Mononuclear cell (primary cell): ENCODE measurements around the gene ZNF750. TPM values are rescaled to one million over a fixed set of nuclear protein-coding genes. Genes with fewer than 3 reads are reported as not detected.

ENCODE experiments used
- H3K27me3 ChIP-seq: 2 replicates; pipeline ENCODE4 v1.6.0; 2011; ENCODE audit warnings: low read length, control low read depth; ENCODE audit not compliant: insufficient read depth
- H3K4me1 ChIP-seq: 2 replicates; pipeline ENCODE4 v1.5.1; 2011; ENCODE audit warnings: mild to moderate bottlenecking, low read length, control low read depth; ENCODE audit not compliant: insufficient read depth
- H3K4me3 ChIP-seq: 2 replicates; pipeline ENCODE4 v1.5.1; 2011; ENCODE audit warnings: mild to moderate bottlenecking, low read length, moderate library complexity
- H3K9me3 ChIP-seq: 2 replicates; pipeline ENCODE4 v1.5.1; 2011; ENCODE audit warnings: low read depth, mild to moderate bottlenecking, control low read depth, low read length
- total RNA-seq: library from RNA; depleted of rRNA; stranded (reverse); fragments of >200 nt; gene quantifications from one replicate; pipeline ENCODE4 v1.2.3, GENCODE V29; 2012

The ZNF750 gene
- total RNA-seq, 1 donor = not detected

DNA sequence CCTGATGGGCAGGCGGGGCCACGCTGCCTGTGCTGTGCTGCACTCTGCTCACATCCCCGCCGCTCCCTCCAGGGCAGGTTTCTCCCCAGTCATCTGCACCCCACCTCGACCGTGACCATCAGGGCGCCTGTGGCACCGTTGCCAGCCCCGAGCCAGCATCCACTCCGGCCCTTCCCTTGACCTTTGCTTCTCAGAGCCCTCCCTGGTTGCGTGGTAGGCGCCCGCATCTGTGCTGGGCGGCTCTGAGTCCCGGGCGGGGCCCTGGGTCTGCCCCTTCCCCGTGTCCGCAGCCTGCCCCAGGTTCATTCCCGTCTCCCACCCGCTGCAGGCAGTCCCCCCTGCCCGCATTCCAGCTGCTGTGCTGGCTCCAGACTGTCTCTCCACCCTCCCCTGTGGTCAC is 33.2 kb downstream of the ZNF750 start:
- no peak overlapping the region for H3K4me3 ChIP-seq
- H3K9me3 ChIP-seq = no peaks in the 10 kb centered on the region
- H3K27me3 ChIP-seq = no peaks in the 10 kb centered on the region
- no peaks in the 10 kb centered on the region for H3K4me1 ChIP-seq

DNA sequence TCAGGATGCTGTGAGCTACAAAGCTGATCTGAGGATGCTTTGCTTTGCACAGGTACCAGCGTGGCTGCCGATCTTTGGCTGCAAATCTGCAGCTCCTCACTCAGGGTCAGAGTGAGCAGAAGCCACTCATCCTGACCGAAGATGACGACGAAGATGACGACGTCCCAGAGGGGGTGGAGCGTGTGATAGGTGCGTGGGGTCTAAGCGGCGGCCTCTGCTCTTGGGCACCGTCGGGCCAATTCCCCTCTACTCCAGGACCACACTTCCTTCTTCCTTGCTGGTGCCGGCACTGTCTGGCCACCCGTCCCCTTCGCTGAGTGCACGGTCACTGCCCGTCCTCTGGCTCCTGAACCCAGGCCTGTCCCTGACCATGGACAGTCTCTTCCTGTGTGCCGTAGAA is 34.0 kb downstream of the ZNF750 start:
- H3K4me3 ChIP-seq = no peak overlapping the region
- no peaks in the 10 kb centered on the region for H3K27me3 ChIP-seq
- no peaks in the 10 kb centered on the region for H3K4me1 ChIP-seq
- no peaks in the 10 kb centered on the region for H3K9me3 ChIP-seq

DNA sequence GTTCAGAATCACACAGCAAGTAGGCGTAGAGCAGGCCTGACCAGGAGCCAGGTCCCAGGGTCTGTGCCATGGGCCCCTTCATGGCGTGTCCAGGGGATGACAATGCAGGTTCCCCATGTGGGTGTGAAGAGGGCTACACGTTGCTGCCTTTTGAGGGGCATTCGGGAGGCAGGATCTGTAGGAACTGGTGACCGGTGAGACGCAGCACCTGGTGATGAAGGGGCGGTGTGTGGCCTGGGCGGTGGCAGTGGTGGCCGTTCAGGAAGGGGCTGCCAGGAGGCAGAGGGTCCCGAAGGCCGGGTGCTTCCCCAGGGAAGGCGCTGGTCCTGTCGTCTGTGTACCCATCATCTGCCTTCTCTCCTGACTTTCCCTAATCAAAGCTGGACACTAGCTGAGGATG is 34.6 kb downstream of the ZNF750 start:
- Histone ChIP-seq H3K4me1 (no peaks in the 10 kb centered on the region), H3K4me3 (no peak overlapping the region), H3K9me3 (no peaks in the 10 kb centered on the region), H3K27me3 (no peaks in the 10 kb centered on the region)

DNA sequence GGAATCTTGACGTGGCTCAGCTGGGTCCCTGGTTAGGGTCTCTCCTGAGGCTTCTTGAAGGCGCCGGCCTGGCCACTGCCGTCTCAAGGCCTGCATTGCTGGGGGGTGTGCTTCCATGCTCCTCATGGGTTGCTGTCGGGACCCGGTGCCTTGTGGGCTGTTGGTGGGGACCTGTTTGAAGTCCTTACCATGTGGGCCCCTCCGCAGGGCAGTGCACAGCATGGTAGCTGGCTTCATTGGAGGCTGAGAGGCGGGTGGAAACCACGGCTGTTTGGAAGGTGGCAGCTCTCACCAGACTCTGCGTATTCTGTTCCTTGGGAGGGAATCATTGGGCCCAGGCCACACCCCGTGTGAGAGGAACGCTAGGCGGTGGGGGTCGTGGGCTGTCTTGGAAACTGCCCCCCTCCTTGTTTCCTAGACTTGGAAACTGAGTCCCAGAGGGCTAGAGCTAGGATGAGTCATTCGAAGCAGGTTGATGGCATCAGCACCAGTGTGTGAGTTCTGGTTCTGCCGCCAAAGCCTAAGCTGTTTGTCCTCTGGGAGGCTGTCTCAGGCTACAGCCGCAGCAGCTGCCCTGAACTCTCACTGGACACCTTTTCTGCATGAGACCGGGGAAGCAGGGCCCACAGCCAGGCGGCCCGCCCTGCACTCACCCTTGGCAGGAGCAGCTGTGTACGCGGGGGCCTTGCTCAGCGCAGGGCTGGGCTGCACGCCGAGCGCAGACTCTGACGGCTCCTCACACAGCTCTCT is 35.2 kb downstream of the ZNF750 start:
- H3K4me3 ChIP-seq = no peak overlapping the region
- no peaks in the 10 kb centered on the region for H3K4me1 ChIP-seq
- no peaks in the 10 kb centered on the region for H3K9me3 ChIP-seq
- no peaks in the 10 kb centered on the region for H3K27me3 ChIP-seq

DNA sequence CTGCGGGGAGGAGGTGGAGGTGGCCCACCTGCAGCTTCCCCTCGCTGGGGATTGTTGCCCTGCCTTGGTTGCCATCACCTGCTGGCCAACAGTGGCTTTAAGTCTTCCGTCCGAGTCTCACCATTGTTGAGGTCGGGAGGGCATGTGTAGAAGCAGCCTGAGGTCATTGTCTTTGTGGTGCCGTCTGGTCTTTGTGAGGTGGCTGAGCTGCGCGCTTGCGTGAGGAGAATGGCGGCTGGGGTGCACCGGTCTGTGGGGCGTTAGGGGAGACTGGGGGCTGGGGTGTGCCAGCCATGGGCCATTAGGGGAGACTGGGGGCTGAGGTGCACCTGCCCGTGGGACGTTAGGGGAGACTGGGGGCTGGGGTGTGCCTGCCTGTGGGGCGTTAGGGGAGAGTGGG is 36.2 kb downstream of the ZNF750 start:
- Histone ChIP-seq H3K4me1 (no peaks in the 10 kb centered on the region), H3K9me3 (no peaks in the 10 kb centered on the region), H3K27me3 (no peaks in the 10 kb centered on the region), H3K4me3 (no peak overlapping the region)

DNA sequence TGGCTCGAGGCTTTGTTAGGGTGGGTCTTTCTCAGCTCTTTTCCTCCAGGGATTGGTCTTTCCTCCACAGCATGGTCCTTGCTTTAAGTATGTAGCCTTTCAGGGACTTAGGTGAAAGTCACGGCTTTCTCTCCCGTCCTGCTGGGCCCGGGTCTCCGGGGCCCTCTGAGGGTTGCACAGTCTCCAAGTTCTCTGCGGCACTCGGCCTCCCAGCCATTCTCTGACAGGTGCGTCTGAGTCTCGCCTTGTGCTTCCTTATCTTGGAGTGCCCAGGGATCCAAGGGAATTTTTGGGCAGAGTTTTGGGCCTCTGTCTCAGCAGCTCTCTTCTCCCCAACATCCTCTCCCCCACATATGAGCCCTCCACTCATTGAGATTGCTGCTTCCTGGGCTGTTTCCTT is 36.6 kb downstream of the ZNF750 start:
- Histone ChIP-seq H3K4me3 (no peak overlapping the region), H3K4me1 (no peaks in the 10 kb centered on the region), H3K9me3 (no peaks in the 10 kb centered on the region), H3K27me3 (no peaks in the 10 kb centered on the region)

DNA sequence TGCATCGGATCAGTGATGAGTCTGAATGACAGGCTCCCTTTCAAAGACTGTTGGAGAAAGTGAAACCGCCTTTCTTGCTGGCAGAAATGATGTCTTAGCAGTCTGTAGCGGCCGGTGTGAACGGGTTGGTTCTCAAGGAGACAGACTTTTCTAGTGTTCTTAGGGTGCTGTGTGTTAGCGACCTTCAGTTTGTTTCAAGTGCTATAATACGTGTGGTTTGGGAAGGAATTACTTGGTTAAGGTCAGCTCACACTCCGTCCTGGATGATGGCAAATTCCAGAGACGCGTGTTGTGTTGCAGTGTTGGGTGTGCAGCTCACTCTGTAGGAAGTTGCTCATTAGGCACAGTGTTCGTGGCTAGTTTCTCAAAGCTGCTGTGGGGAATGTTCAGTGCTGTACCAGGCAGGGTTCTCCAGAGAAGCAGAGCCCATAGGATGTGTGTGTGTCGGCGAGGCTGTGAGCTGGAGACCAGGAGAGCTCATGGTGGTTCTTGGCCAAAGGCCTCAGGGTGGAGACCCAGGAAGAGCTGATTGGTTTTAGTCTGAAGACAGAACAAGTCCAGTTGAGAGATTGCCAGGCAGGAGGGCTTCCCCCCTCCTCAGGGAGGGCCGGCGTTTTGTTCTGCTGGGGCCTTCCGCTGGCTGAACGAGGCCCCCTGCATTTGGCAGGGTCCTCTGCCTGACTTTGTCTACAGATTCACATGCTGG is 37.6 kb downstream of the ZNF750 start:
- no peaks in the 10 kb centered on the region for H3K4me1 ChIP-seq
- H3K4me3 ChIP-seq = no peak overlapping the region
- H3K9me3 ChIP-seq = no peaks in the 10 kb centered on the region
- H3K27me3 ChIP-seq = no peaks in the 10 kb centered on the region

DNA sequence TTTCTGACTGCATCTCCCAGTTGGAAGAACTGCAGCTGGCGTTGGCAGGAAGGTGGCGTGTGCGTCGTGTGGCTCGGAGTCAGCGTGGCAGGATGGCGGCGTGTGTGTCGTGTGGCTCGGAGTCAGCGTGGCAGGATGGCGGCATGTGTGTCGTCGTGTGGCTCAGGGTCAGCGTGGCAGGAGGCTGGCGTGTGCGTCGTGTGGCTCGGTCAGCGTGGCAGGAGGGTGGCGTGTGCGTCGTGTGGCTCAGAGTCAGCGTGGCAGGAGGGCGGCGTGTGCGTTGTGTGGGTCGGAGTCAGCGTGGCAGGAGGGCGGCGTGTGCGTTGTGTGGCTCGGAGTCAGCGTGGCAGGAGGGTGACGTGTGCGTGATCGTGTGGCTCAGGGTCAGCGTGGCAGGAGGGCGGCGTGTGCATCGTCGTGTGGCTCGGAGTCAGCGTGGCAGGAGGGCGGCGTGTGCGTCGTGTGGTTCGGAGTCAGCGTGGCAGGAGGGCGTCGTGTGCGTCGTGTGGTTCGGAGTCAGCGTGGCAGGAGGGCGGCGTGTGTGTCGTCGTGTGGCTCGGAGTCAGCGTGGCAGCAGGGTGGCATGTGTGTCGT is 38.3 kb downstream of the ZNF750 start:
- H3K4me3 ChIP-seq = no peak overlapping the region
- no peaks in the 10 kb centered on the region for H3K9me3 ChIP-seq
- H3K4me1 ChIP-seq = no peaks in the 10 kb centered on the region
- no peaks in the 10 kb centered on the region for H3K27me3 ChIP-seq

DNA sequence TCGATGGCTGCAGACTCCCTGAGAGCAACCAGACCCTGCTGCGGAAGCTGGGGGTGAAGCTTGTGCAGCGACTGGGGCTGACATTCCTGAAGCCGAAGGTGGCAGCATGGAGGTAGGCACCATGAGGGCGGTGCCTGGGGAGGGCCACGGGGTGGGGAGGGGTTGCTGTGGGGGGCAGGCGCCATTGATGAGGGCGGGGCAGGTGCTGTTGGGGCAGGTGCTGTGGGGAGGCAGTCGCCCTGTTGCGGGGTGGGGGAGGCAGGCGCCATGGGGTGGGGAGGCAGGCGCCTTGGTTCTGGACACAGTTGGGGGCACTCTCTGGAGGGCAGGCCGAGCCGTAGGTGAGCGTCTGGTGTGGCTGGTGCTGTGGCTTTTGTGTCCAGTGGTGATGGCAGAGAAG is 38.9 kb downstream of the ZNF750 start:
- Histone ChIP-seq H3K4me3 (no peak overlapping the region), H3K9me3 (no peaks in the 10 kb centered on the region), H3K27me3 (no peaks in the 10 kb centered on the region), H3K4me1 (no peaks in the 10 kb centered on the region)

DNA sequence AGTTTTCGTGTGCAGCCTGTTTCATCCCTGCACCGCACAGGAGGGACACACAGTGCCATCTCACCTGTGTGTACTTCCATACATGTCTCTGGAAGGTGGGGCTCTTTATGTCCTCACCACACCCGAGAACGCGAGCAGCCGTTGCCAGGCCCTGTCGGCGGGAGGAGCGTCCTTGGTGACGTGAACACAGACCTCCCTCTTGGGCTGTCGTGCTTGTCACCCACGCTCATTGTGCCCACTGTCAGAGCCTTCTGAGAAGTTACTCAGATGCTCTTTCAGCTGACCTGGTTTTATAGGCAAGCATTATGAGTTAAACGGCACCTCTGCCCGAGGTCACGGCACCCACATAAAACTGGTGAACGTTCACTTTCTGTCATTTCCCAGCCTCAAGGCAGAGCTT is 40.2 kb downstream of the ZNF750 start:
- no peaks in the 10 kb centered on the region for H3K9me3 ChIP-seq
- H3K4me3 ChIP-seq = no peak overlapping the region
- H3K27me3 ChIP-seq = no peaks in the 10 kb centered on the region
- H3K4me1 ChIP-seq = no peaks in the 10 kb centered on the region

DNA sequence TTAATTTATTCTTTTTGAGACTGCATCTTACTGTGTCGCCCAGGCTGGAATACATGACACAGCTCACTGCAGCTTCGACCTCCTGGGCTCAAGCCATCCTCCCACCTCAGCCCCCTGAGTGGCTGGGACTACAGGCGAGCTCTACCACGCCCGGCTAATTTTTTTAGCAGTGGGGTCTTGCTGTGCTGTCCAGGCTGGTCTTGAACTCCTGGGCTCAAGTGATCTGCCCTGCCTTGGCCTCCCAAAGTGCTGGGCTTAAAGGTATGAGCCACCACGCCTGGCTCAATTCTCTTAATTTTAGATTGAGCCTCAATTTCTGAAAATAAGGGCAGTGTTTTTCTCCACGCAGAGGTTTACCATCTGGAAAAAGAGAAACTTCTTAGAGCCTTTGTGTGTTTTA is 41.1 kb downstream of the ZNF750 start:
- no peaks in the 10 kb centered on the region for H3K9me3 ChIP-seq
- H3K27me3 ChIP-seq = no peaks in the 10 kb centered on the region
- no peaks in the 10 kb centered on the region for H3K4me1 ChIP-seq
- H3K4me3 ChIP-seq = no peak overlapping the region

DNA sequence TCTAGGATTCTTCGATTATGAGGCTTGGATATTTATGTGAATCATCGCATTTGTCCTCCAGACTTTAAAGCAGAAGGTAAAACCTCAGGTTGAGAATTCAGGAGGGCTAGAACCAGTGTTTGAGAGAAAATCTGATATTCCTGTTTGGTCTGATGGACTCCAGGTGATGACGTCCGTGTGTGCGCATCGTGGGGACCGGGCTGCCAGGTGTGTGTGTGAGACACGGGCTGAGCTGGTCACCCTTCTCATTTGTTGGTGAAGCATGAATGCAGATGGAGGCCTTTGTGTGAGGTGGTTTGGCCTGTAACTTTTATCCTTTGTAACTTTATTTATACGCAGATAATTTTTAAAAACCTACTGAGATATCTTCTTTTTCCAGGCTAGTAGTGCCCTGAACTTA is 42.8 kb downstream of the ZNF750 start:
- Histone ChIP-seq H3K9me3 (no peaks in the 10 kb centered on the region), H3K4me1 (no peaks in the 10 kb centered on the region)

DNA sequence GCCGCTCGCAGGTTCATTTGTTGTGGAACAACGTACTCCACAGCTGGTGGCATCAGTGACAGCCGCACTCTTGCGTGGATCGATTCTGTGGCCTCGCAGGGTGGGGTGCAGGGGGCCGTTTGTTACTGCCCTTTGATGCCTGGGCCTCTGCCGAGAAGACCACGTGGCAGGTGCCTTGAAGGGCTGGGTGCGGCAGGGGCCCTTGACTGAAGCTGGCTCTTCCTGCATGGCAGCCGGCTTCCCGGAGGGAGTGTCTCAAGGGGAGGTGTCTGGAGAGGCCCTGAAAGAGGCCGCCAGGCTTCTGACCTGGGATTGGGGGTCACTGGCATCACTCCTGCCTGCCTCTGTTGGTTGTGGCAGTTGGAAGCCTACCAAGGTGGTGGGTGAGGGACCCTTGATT is 44.2 kb downstream of the ZNF750 start:
- Histone ChIP-seq H3K9me3 (no peaks in the 10 kb centered on the region), H3K4me3 (no peak overlapping the region), H3K27me3 (no peaks in the 10 kb centered on the region), H3K4me1 (no peaks in the 10 kb centered on the region)

More for the DNA sequence above, 42.8 kb downstream of the ZNF750 start:
- Histone ChIP-seq H3K27me3 (no peaks in the 10 kb centered on the region), H3K4me3 (no peak overlapping the region)

DNA sequence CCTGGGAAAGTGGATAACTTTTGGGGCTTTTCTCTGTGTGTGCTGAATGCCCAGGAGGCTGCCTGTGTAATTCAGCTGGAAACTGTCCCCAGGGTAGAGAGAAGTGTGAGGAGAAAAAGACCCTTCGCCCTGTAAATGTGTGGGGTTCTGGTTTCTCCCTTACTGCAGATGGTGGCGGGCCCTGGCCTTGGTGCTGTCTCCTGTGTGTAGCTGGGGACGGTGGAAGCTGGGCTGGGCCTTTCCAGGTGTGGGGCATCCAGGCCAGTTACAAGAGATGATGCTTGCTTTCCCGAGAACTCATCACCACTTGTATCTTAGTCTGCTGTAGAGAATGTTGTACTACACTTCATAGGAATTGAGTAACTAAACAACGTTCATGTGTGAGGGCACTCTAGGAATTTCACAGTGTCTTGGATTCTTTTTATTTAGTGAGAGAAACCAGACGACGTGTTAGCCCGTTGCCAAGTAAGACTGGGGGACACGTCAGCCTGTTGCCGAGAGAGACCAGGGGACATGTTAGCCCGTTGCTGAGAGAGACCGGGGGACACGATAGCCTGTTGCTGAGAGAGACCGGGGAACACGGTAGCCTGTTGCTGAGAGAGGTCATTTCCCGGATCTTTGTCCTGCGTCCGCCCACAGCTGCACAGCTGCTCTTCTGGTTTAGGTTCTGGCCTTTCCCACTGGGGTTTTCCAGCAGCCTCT is 44.9 kb downstream of the ZNF750 start:
- Histone ChIP-seq H3K27me3 (no peaks in the 10 kb centered on the region), H3K9me3 (no peaks in the 10 kb centered on the region), H3K4me1 (no peaks in the 10 kb centered on the region), H3K4me3 (no peak overlapping the region)

DNA sequence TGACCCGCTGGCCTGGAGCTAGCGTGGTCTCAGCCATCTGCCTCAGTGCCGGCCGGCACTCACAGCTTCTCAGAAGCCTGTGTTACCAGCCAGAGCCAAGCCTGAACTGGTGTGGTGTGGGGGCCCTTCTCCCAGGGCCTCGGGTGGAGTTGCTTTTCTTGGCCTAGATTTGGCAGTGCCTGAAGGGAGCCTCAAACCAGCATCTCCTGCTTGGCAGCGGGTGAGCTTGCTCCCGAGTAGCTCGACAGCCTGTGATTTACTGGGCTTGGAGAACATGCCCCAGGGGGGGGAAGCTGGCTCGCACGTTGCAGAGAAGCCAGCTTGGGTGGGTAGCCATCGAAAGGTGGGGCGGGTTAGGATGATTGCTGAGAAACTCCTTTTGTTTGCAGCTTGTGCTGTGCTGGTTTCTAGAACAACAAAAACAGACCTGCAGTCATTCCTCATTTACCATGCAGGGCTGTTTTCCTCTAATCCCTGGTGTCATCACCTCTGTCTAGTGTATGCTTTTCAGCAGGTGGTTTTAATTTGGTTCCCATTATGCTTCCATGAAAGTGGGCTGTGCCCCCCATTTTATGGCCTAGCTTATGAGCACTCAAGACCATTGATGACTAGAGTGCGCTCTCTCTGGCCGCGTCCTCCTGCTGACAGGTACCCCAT is 45.7 kb downstream of the ZNF750 start:
- Histone ChIP-seq H3K27me3 (no peaks in the 10 kb centered on the region), H3K4me3 (no peak overlapping the region), H3K4me1 (no peaks in the 10 kb centered on the region), H3K9me3 (no peaks in the 10 kb centered on the region)
